ENCODE data around the gene TUBB4B. TPM values are rescaled to one million over a fixed set of nuclear protein-coding genes. Genes with fewer than 3 reads are reported as not detected.

The TUBB4B gene
- total RNA-seq, 1 experiment from 2014 or later = 180 TPM

DNA sequence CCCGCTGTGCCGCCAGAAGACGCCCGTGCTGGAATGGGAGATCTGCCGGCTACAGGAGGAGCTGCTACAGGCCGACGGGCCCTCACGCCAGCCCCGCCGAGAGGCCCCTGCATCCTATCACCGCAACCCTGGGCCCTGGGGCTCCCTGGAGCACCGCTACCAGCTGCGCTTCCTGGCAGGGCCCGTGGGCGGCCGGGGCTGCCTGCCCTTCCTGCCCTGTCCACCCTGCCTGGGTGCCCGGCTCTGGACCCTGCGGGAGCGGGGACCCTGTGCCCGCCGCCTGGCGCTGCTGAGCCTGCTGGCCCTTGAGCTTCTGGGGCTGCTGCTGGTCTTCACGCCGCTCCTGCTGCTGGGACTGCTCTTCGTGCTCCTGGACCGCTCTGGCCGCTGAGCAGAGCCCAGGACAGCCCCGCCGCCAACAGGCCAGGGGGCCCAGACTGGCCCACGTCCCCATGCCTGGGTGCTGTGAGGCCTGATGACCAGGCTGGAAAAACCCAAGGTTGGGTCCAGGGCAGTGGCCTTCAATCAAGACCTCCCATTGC lies 22.8 kb upstream of the TUBB4B start:
- CTCF ChIA-PET = interaction anchor here (1.0 kb wide), 1 partner anchor 23 kb away, joined by 3 read pairs; no protein-coding TSS in a partner anchor

DNA sequence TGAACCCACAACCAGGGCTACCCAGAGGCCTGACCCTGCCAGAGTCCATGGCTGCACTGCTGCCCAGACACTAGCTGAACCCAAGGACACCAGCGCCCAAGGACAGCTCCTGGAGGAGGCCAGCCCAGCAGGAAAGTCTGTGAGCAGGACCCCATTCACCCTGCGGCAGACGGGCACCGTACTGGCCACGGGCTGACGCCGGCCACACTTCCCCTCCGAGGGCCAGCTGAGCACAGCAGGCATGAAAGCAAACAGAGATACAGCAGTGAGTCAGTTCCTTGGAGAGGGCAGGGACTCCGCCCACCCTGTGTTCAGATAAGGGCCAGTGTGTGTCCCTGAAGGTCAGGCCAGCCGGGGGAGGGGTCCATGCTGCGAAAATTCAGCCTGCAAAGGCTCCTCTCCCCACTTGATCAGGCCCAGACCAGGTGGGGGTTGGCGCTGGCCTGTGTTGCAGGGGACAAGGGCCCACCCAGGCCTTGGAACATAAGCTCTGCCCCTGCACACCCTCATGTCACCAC lies 22.3 kb upstream of the TUBB4B start:
- DNase-seq (ENCODE audit: unreplicated experiment) = no peak
- H3K27ac Mint-ChIP-seq (ENCODE audit: low read depth, unreplicated experiment) = no peak overlapping the region
- no peaks in the 10 kb centered on the region for H3K9me3 Mint-ChIP-seq (ENCODE audit: unreplicated experiment)
- intact Hi-C loops (cut with micrococcal nuclease) = no loop called here
- no TSS peak for BruUV-seq (replicated peaks)
- H3K4me1 Mint-ChIP-seq (ENCODE audit: insufficient read depth, unreplicated experiment) = peaks cover 5% of the 10 kb centered on the region
- H3K27me3 Mint-ChIP-seq (ENCODE audit: insufficient read depth, unreplicated experiment) = no peaks in the 10 kb centered on the region
- CTCF ChIA-PET = interaction anchor here (0.9 to 1.0 kb wide), 2 partner anchors 18 to 23 kb away, joined by 3 to 4 read pairs; no protein-coding TSS in a partner anchor
- H3K4me3 Mint-ChIP-seq (ENCODE audit: unreplicated experiment) = no peak overlapping the region
- H3K36me3 Mint-ChIP-seq (ENCODE audit: insufficient read depth, unreplicated experiment) = peaks cover 12% of the 10 kb centered on the region
- POLR2A ChIA-PET = interaction anchor here (1.7 to 1.9 kb wide), 3 partner anchors 10 to 30 kb away, joined by 5 to 7 read pairs (median 5); partner anchors contain the start of genes NDOR1, SSNA1 and TMEM203
- TF ChIP-seq, protein P1, sequence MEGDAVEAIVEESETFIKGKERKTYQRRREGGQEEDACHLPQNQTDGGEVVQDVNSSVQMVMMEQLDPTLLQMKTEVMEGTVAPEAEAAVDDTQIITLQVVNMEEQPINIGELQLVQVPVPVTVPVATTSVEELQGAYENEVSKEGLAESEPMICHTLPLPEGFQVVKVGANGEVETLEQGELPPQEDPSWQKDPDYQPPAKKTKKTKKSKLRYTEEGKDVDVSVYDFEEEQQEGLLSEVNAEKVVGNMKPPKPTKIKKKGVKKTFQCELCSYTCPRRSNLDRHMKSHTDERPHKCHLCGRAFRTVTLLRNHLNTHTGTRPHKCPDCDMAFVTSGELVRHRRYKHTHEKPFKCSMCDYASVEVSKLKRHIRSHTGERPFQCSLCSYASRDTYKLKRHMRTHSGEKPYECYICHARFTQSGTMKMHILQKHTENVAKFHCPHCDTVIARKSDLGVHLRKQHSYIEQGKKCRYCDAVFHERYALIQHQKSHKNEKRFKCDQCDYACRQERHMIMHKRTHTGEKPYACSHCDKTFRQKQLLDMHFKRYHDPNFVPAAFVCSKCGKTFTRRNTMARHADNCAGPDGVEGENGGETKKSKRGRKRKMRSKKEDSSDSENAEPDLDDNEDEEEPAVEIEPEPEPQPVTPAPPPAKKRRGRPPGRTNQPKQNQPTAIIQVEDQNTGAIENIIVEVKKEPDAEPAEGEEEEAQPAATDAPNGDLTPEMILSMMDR (IDR thresholded peaks at IDR 0.05; ENCODE audit: unreplicated experiment) = no peak

More for the DNA sequence above, 22.8 kb upstream of the TUBB4B start:
- Mint-ChIP-seq H3K4me1 (ENCODE audit: insufficient read depth, unreplicated experiment) (peaks cover 5% of the 10 kb centered on the region), H3K36me3 (ENCODE audit: insufficient read depth, unreplicated experiment) (peaks cover 12% of the 10 kb centered on the region), H3K27me3 (ENCODE audit: insufficient read depth, unreplicated experiment) (no peaks in the 10 kb centered on the region), H3K4me3 (ENCODE audit: unreplicated experiment) (no peak overlapping the region), H3K27ac (ENCODE audit: low read depth, unreplicated experiment) (no peak overlapping the region), H3K9me3 (ENCODE audit: unreplicated experiment) (no peaks in the 10 kb centered on the region)
- TF ChIP-seq, protein P1 (IDR thresholded peaks at IDR 0.05; ENCODE audit: unreplicated experiment) = no peak
- POLR2A ChIA-PET = interaction anchor here (0.7 to 3.8 kb wide), 5 partner anchors 9 to 135 kb away, joined by 3 to 38 read pairs (median 5); partner anchors contain the start of genes NDOR1, SSNA1, TMEM203 and TUBB4B
- no TSS peak for BruUV-seq (replicated peaks)
- intact Hi-C loops (cut with micrococcal nuclease) = no loop called here
- no peak for DNase-seq (ENCODE audit: unreplicated experiment)

DNA sequence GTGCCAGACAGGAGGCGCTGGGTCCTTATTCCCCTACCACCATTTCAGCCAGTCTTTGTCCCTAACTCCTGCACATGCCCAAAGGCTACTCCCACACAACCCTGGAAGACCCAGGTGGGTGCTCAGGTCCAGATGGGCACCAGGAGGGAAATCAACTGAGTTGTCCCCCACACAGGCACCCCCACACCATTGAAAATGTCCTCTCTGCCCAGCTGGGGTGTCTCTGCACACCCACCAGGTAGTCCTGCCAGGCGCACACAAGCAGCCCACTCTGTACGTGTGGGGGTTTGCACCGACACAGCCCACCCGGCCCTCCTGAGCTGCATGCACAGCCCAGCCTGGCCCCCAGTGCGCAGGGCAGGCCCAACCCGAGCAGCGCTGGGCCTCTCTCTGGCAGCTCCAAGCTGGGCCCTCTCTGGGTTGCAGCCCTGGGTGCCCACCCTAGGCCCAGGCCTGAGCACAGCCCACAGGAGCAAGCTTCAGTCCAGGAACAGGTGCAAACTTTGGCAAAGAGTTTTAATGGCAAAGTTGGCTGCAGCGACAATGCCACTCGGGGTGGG lies 21.2 kb upstream of the TUBB4B start:
- Mint-ChIP-seq H3K27ac (ENCODE audit: low read depth, unreplicated experiment) (no peak overlapping the region), H3K36me3 (ENCODE audit: insufficient read depth, unreplicated experiment) (peaks cover 9% of the 10 kb centered on the region), H3K4me3 (ENCODE audit: unreplicated experiment) (no peak overlapping the region), H3K27me3 (ENCODE audit: insufficient read depth, unreplicated experiment) (no peaks in the 10 kb centered on the region), H3K9me3 (ENCODE audit: unreplicated experiment) (no peaks in the 10 kb centered on the region), H3K4me1 (ENCODE audit: insufficient read depth, unreplicated experiment) (peaks cover 5% of the 10 kb centered on the region)
- no TSS peak for BruUV-seq (replicated peaks)
- ChIA-PET CTCF (interaction anchor here (0.8 to 0.9 kb wide), 2 partner anchors 17 kb away, joined by 4 read pairs; no protein-coding TSS in a partner anchor), POLR2A (interaction anchor here (0.6 to 1.9 kb wide), 6 partner anchors 11 to 90 kb away, joined by 3 to 7 read pairs (median 4); partner anchors contain the start of genes NDOR1, TMEM203 and TPRN)
- intact Hi-C loops (cut with micrococcal nuclease) = loop anchor here (10.0 kb wide), 2 partner anchors 45 to 175 kb away; partner anchors contain the start of genes LRRC26, NPDC1 and TMEM210
- TF ChIP-seq, protein P1 (IDR thresholded peaks at IDR 0.05; ENCODE audit: unreplicated experiment) = no peak
- no peak for DNase-seq (ENCODE audit: unreplicated experiment)

Measured in MCF 10A (cell line).